H1 (cell line): Measurements from ENCODE around the gene ZNF69. TPM values are rescaled to one million over a fixed set of nuclear protein-coding genes. Genes with fewer than 3 reads are reported as not detected.

ENCODE experiments used
- ATF2 ChIP-seq: IDR thresholded peaks from 2 replicates; pipeline ENCODE4 v1.6.1; 2012; ENCODE audit warnings: low read length, inconsistent platforms
- CBX5 ChIP-seq: fragments of 300-800, 300-1000 bp; sonication (generic); IDR thresholded peaks from 2 replicates; pipeline ENCODE4 v1.7.1; 2016; ENCODE audit warnings: antibody characterized with exemption, low read length, low read depth
- CEBPB ChIP-seq: IDR thresholded peaks from 2 replicates; pipeline ENCODE4 v1.6.1; 2012; ENCODE audit warnings: low read depth, low read length
- CHD2 ChIP-seq: IDR thresholded peaks from 2 replicates; pipeline ENCODE4 v1.6.1; 2012; ENCODE audit warnings: low read length, improper control_type of control experiment
- EP300 ChIP-seq, 2 experiments: IDR thresholded peaks; 1 replicate in 1 of 2; 2 replicates in 1 of 2; pipeline ENCODE4 v1.6.1; 2011 to 2012; ENCODE audit warnings: low read depth in 2 of 2, low read length in 2 of 2, mild to moderate bottlenecking in 2 of 2, borderline replicate concordance in 1 of 2, inconsistent platforms in 1 of 2, moderate library complexity in 1 of 2
- EZH2 ChIP-seq: fragments of 200-600 bp; sonication (generic); IDR thresholded peaks from 2 replicates; pipeline ENCODE4 v1.7.1; 2012; ENCODE audit warnings: low read depth, mild to moderate bottlenecking, moderate library complexity, low read length, inconsistent platforms; ENCODE audit not compliant: severe bottlenecking
- FOSL1 ChIP-seq: IDR thresholded peaks from 2 replicates; pipeline ENCODE4 v1.6.1; 2011; ENCODE audit warnings: mild to moderate bottlenecking, low read depth, low read length, moderate library complexity; ENCODE audit not compliant: insufficient read depth
- JUN ChIP-seq: IDR thresholded peaks from 2 replicates; pipeline ENCODE4 v1.6.1; 2011; ENCODE audit warnings: low read depth, mild to moderate bottlenecking, improper control_type of control experiment, low read length
- JUND ChIP-seq: IDR thresholded peaks from 2 replicates; pipeline ENCODE4 v1.6.1; 2011; ENCODE audit warnings: mild to moderate bottlenecking, improper control_type of control experiment, low read length
- KDM5A ChIP-seq: fragments of 200-600 bp; IDR thresholded peaks from 2 replicates; pipeline ENCODE4 v1.7.1; 2012; ENCODE audit warnings: mild to moderate bottlenecking, low read length, inconsistent platforms, mixed read lengths
- NRF1 ChIP-seq: IDR thresholded peaks from 2 replicates; pipeline ENCODE4 v1.6.1; 2011; ENCODE audit warnings: mild to moderate bottlenecking, low read depth, low read length, improper control_type of control experiment
- POLR2A ChIP-seq, 2 experiments: IDR thresholded peaks; 1 replicate in 1 of 2; 2 replicates in 1 of 2; pipeline ENCODE4 v1.6.1; 2011; ENCODE audit warnings: low read depth in 2 of 2, low read length in 2 of 2, mild to moderate bottlenecking in 2 of 2; ENCODE audit errors: control extremely low read depth in 1 of 2
- RBBP5 ChIP-seq: IDR thresholded peaks from 2 replicates; pipeline ENCODE4 v1.7.1; 2012; ENCODE audit warnings: low read depth, mild to moderate bottlenecking, inconsistent platforms, low read length, moderate library complexity, borderline replicate concordance
- RFX5 ChIP-seq: IDR thresholded peaks from 2 replicates; pipeline ENCODE4 v1.6.1; 2011; ENCODE audit warnings: low read depth, low read length, improper control_type of control experiment, borderline replicate concordance
- RNF2 ChIP-seq: fragments of 200-900, 300-1000 bp; sonication (generic); IDR thresholded peaks from 2 replicates; pipeline ENCODE4 v1.7.1; 2016; ENCODE audit warnings: borderline replicate concordance, low read depth, mild to moderate bottlenecking, antibody characterized with exemption, low read length; ENCODE audit not compliant: poor library complexity, severe bottlenecking; ENCODE audit errors: missing control alignments
- SIRT6 ChIP-seq: IDR thresholded peaks from one replicate; pipeline ENCODE4 v1.7.1; 2012; ENCODE audit warnings: low read length, inconsistent platforms
- SP4 ChIP-seq: IDR thresholded peaks from 2 replicates; pipeline ENCODE4 v1.6.1; 2012; ENCODE audit warnings: low read length, inconsistent platforms
- SRF ChIP-seq: IDR thresholded peaks from 2 replicates; pipeline ENCODE4 v1.6.1; 2011; ENCODE audit warnings: mild to moderate bottlenecking, low read depth, low read length, moderate library complexity
- TAF7 ChIP-seq: optimal IDR thresholded peaks from 2 replicates; pipeline ENCODE3; 2011; ENCODE audit warnings: low read depth, mild to moderate bottlenecking, inconsistent platforms, low read length, moderate library complexity, borderline replicate concordance
- TCF12 ChIP-seq: IDR thresholded peaks from 2 replicates; pipeline ENCODE4 v1.6.1; 2011; ENCODE audit warnings: low read depth, mild to moderate bottlenecking, low read length
- USF2 ChIP-seq: IDR thresholded peaks from 2 replicates; pipeline ENCODE4 v1.6.1; 2011; ENCODE audit warnings: low read length, improper control_type of control experiment
- polyA plus RNA-seq, 7 experiments: library from polyadenylated mRNA; depleted of rRNA in 3 of 7; stranded (reverse) in 5 of 7; unstranded in 2 of 7; fragments of >200 nt in 5 of 7; fragments of 200-250 nt in 2 of 7; gene quantifications; 1 replicate in 5 of 7; 2 replicates in 1 of 7; 4 replicates in 1 of 7; pipeline versions ENCODE4 v1.2.1 to v1.2.3, GENCODE V29; 2011 to 2013; ENCODE audit warnings: missing spikeins in 2 of 7, mixed read lengths in 2 of 7
- total RNA-seq: library from RNA; stranded (reverse); fragmentation: NEBNext Ultra II Directional; extraction: Animal tissue kit (Norgen Biotek cat#: 25700); gene quantifications from 2 replicates; pipeline ENCODE4 v1.2.1, GENCODE V29; 2021

ZNF69 gene
- total and polyA plus RNA-seq, 2 of the 8 experiments (the other 6 are each of a cell fraction or from before 2014, with no cell fraction given): 5.6 to 22.8 TPM

GRCh38 chr19:11924886-11925650 is 37.5 kb downstream of the ZNF69 start, which contains the start of gene ZNF700 (continued):
- TF ChIP-seq RNF2 (no peak), EZH2 (no peak), NRF1 (no peak), EP300 (IDR thresholded peaks at IDR 0.05; ENCODE audit: borderline replicate concordance in 1 of 2, low read depth in 2 of 2, low read length in 2 of 2) (0 out of 3 replicates have a peak, but pooled peaks of 1 of the 2 experiments have one; percentile 17), RBBP5 (0 out of 2 replicates have a peak, but pooled peaks have one; percentile 3), JUN (no peak), KDM5A (no peak), CEBPB (no peak), JUND (no peak), SRF (no peak), SP4 (no peak), SIRT6 (no peak), TCF12 (no peak), FOSL1 (no peak), ATF2 (peak; percentile 55; the same call in 1 of the 2 replicates), POLR2A (IDR thresholded peaks at IDR 0.05; ENCODE audit: control extremely low read depth in 1 of 2, low read depth in 2 of 2, low read length in 2 of 2) (peak; percentile 91 to 98), USF2 (no peak), CBX5 (no peak), CHD2 (peak; percentile 4; the same call in 1 of the 2 replicates), TAF7 (peak; percentile 85), RFX5 (no peak)
